GM10248 (cell line): ENCODE measurements around the gene RFNG.

Source experiments
- CTCF ChIA-PET: fragments of 300-600 bp; sonication (Branson Sonifier 250); formaldehyde crosslinking; extraction: SDS; loops from one replicate; lab custom pipeline; 2021; ENCODE audit warnings: antibody characterized with exemption; lab: Yijun Ruan, JAX
- POLR2A ChIA-PET: fragments of 350-650 bp; sonication (Branson Sonifier 250); formaldehyde crosslinking; extraction: SDS; loops from one replicate; lab custom pipeline; 2020; ENCODE audit warnings: antibody characterized with exemption; lab: Yijun Ruan, JAX
- DNase-seq: peaks from one replicate; pipeline ENCODE4 v3.0.0; 2012; ENCODE audit errors: extremely low spot score
- CTCF ChIP-seq: IDR thresholded peaks from 2 replicates; pipeline ENCODE4 v1.5.1; 2012; ENCODE audit warnings: mild to moderate bottlenecking, low read depth; ENCODE audit errors: extremely low read depth, missing control alignments, control extremely low read depth

Gene RFNG

GRCh38 chr17:82089723-82090548, 38.3 kb upstream of the RFNG start:
- ChIA-PET CTCF (no interaction called here), POLR2A (no interaction called here)
- no peak for TF ChIP-seq CTCF
- no peak for DNase-seq

DNA sequence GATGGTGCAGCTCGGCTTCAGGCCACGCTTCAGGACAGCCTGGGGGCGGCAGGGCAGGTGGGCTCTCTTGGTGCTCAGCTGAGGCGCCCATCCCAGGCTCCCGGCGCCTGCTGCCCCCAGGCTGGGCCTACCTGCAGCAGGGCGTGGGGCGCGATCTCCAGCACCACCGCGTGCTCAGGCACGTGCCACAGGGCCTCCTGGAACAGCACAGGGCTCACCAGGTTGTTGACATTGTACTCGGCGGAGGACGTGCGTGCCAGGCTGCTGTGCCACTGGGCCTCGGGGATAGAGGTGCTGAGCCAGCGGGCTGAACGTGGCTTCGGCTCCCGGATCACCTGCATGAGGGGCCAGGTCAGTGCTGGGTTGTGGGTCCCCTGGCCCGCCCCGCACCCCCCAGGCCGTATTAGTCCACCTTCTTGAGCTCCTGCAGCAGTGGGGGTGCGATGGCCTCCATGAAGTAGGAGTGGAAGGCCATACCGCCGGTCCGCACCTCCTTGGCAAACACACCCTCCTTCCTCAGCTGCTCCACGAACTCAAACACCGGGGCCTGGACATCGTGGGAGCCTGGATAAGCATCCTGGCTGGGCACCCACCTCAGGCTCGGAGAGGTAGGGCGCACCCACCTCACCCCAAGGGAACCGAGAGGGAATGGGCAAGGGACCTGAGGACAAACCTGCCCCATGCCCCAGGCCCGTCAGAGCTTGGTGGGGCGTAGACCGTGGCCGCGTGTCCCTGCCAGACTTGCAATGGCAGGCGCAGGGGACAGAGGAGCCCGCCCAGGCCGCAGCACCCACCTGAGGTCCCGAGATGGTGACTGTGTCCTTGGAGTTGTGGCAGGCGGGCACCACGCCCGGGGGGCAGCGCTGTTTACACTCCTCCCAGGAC, 37.5 kb upstream of the RFNG start:
- no peak for DNase-seq
- TF ChIP-seq CTCF: no peak
- POLR2A ChIA-PET: no interaction called here
- CTCF ChIA-PET: interaction anchor here (1.3 kb wide), 1 partner anchor 51 kb away, joined by 3 read pairs; the partner anchor contains the start of gene DCXR

DNA sequence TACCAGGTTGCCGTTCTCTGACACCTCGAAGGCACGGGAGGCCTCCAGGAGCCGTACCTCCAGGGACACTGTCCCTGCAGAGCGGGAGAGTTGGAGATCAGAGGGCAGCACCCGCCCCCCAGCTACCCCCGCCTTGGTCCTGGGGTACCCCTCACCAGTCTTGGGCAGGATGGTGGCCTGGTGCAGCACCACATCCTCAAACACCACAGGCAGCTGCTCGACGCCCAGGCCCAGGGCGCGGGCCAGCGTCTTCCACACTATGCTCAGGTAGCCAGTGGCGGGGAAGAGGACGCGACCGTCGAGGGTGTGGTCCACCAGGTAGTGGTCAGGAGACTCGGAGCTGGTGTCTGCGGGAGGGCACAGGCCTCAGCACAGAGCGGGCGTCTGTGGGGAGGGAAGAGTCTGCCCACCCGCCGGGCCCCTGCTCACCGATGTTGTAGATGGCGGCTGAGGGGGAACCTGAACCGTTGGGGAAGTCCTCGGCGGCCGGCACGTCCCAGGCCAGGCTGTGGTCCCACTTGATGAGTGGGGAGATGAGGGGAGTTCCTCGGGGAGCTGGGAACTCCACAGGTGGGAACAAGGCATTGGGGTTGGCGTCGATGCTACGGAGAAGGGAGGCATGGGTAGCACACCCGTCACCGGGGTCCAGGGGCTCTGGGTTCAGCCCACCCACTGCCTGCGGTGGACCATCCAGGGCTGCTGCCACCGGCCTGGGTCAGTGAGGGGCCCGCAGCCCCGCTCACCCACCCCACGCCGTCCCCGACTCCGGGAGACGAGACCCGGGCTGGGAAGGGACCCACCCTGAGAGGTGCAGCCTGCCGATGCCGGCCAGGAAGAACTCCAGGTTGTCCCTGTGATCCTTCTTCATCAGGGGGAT, 36.6 kb upstream of the RFNG start:
- no peak for TF ChIP-seq CTCF
- ChIA-PET CTCF (interaction anchor here (1.1 to 1.7 kb wide), 3 partner anchors 12 to 51 kb away, joined by 3 to 5 read pairs (median 3); partner anchors contain the start of gene DCXR), POLR2A (no interaction called here)
- DNase-seq: no peak

DNA sequence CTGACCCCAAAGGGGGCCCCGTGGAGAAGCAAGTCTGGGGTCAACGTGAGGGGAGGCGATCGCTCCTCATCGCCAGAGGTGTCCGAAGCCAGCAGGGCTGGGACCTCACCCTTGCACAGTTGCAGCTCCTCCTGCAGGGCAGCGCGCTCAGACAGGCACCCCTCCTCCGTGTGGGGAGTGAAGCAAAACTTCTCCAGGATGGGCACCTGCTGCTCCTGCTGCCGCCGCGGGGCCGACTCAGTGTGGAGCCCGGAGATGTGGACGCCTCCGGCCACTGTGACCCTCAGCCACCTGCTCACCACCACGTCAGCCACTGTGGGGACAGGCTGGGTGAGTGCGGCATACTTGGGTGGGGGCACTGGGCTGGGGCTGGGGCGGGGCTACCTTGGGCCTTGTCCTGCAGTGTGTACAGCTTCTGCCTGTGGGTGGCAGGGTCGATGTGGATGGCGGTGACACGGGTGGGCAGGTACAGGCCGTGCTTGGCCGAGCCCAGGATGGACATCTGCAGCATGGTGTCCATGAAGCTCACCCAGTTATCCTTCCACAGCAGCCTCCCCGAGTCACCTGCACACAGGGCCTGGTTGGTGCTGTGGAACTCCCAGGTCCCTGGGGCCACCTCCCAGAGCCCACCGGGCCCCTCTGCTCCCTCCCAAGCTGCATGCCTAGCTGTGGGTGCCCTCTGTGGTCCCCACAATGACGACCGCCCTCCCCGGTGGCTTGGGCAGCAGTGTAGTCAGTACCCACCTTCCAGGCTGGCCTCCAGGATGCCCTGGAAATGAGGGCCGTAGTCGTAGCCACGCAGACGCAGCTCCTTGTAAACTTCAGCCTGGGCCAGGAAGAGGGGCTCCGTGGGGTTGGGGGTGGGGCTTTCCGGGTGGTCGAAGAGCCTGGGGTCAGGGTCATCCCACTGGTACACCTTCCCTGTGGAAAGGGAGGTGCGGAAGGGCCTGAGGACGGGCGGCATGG, 35.6 kb upstream of the RFNG start:
- ChIA-PET CTCF (interaction anchor here (1.1 to 1.7 kb wide), 3 partner anchors 13 to 57 kb away, joined by 3 to 5 read pairs (median 3); no protein-coding TSS in a partner anchor), POLR2A (interaction anchor here (0.8 kb wide), 1 partner anchor 10 kb away, joined by 3 read pairs; no protein-coding TSS in a partner anchor)
- no peak for TF ChIP-seq CTCF
- no peak for DNase-seq

DNA sequence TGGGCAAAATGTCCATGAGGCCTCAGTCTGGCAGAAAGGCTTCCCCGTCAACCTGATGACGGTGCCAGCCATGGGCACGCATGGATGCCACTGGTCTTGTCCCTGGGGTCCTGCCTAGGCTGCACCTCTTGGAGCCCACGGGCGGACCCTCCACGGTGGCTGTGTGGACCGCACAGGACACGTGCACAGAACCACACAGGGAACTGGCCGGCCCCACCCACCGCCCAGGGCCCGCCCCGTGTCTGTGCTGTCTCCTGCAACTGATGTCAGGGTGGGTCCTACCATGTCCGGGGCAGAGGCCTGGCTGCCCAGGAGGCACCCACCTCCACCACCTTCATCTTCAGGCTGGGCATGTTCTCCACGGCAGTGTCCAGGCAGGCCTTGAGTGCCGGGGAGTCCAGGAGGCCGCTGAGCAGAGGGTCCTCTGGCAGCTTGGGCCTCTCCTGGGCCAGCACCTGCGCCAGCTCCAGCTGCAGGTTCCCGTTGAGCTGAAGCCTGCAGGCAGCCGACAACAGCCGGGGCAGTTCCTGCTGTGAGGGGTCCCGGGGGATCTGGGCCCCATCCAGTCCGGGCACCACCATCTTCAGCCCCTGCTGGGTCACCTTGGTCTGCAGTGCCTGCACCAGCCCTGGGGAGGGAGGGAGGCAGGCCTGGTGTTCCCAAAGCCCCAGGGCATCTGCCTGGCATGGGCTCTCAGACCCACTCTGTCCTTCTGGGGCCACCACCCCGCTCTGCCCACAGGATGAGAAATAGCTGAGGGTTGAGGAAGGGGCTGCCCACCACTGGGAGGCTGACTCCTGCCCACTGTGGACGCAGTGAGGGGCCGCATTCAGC, 34.5 kb upstream of the RFNG start:
- POLR2A ChIA-PET: interaction anchor here (0.8 to 1.2 kb wide), 2 partner anchors 9 to 11 kb away, joined by 3 read pairs; no protein-coding TSS in a partner anchor
- DNase-seq: no peak
- no peak for TF ChIP-seq CTCF
- CTCF ChIA-PET: interaction anchor here (1.5 to 1.7 kb wide), 2 partner anchors 20 to 56 kb away, joined by 3 to 5 read pairs; no protein-coding TSS in a partner anchor
